GM19035 (cell line): Measurements from ENCODE around the gene PLA2G2C.

Source experiments
- ATAC-seq: cut with Tn5 transposase; IDR thresholded peaks from one replicate; pipeline ENCODE4 v1.9.1; 2021; ENCODE audit not compliant: unreplicated experiment

PLA2G2C gene

GRCh38 chr1:20158358-20159070 lies 27.8 kb downstream of the PLA2G2C start:
- no peak for ATAC-seq

- ATAC-seq = no peak
Observed at GRCh38 chr1:20154301-20154831, 32.0 kb downstream of the PLA2G2C start.

GRCh38 chr1:20153000-20153418 lies 33.3 kb downstream of the PLA2G2C start:
- no peak for ATAC-seq

GRCh38 chr1:20152599-20152930 lies 33.8 kb downstream of the PLA2G2C start:
- no peak for ATAC-seq

GRCh38 chr1:20151906-20152598 lies 34.3 kb downstream of the PLA2G2C start:
- peak; percentile 47 for ATAC-seq

- ATAC-seq = no peak
Observed at GRCh38 chr1:20150969-20151368, 35.3 kb downstream of the PLA2G2C start.

GRCh38 chr1:20150326-20150705 lies 36.0 kb downstream of the PLA2G2C start:
- no peak for ATAC-seq

GRCh38 chr1:20149601-20150325 lies 36.6 kb downstream of the PLA2G2C start:
- ATAC-seq = no peak

- ATAC-seq = no peak
Observed at GRCh38 chr1:20148571-20149500, 37.5 kb downstream of the PLA2G2C start.

GRCh38 chr1:20147846-20148570 lies 38.3 kb downstream of the PLA2G2C start:
- ATAC-seq = no peak

GRCh38 chr1:20143734-20144565 lies 42.4 kb downstream of the PLA2G2C start:
- ATAC-seq = no peak

- no peak for ATAC-seq
Observed at GRCh38 chr1:20143318-20143717, 43.0 kb downstream of the PLA2G2C start.

GRCh38 chr1:20142001-20142710 lies 44.2 kb downstream of the PLA2G2C start:
- ATAC-seq = no peak

- no peak for ATAC-seq
Observed at GRCh38 chr1:20141466-20141865, 44.9 kb downstream of the PLA2G2C start.

- ATAC-seq = no peak
Observed at GRCh38 chr1:20141001-20141400, 45.3 kb downstream of the PLA2G2C start.

- no peak for ATAC-seq
Observed at GRCh38 chr1:20139776-20140612, 46.3 kb downstream of the PLA2G2C start.

GRCh38 chr1:20138961-20139550 lies 47.3 kb downstream of the PLA2G2C start, which contains the start of gene PLA2G2F:
PLA2G2F (plus strand) TSS chr1:20139323; CDS start chr1:20139428, 105 bp downstream.
- ATAC-seq = no peak
